Activated naive CD4-positive, alpha-beta T cell treated with Interleukin-2 at 50 U/mL for 16 hours (primary cell): ENCODE data around the gene PCBP4.

Experiments used
- DNase-seq: peaks from one replicate; pipeline ENCODE4 v3.0.0-alpha.2; 2020

Gene PCBP4

GRCh38 chr3:51970606-51971300, 3.5 kb upstream of the PCBP4 start:
- no peak for DNase-seq

- no peak for DNase-seq
These were observed 2.6 kb upstream of the PCBP4 start for GRCh38 chr3:51969841-51970240.

GRCh38 chr3:51968883-51969678, 1.8 kb upstream of the PCBP4 start:
- DNase-seq: no peak

GRCh38 chr3:51968170-51968775, 1.0 kb upstream of the PCBP4 start:
- no peak for DNase-seq

GRCh38 chr3:51966922-51967383, 301 bp downstream of the PCBP4 start:
- DNase-seq: no peak

GRCh38 chr3:51966486-51966885, 768 bp downstream of the PCBP4 start:
- DNase-seq: no peak

GRCh38 chr3:51966016-51966415, 1.2 kb downstream of the PCBP4 start:
- DNase-seq: no peak

- no peak for DNase-seq
These were observed 2.7 kb downstream of the PCBP4 start for GRCh38 chr3:51964521-51964920.

- no peak for DNase-seq
These were observed 3.3 kb downstream of the PCBP4 start for GRCh38 chr3:51963951-51964451.

GRCh38 chr3:51962854-51963530, 4.3 kb downstream of the PCBP4 start:
- no peak for DNase-seq

GRCh38 chr3:51961602-51962569, 5.4 kb downstream of the PCBP4 start:
- no peak for DNase-seq

GRCh38 chr3:51961011-51961410, 6.2 kb downstream of the PCBP4 start:
- DNase-seq: no peak

GRCh38 chr3:51960386-51960785, 6.9 kb downstream of the PCBP4 start:
- DNase-seq: no peak

- DNase-seq: no peak
These were observed 7.6 kb downstream of the PCBP4 start for GRCh38 chr3:51959651-51960050.

- no peak for DNase-seq
These were observed 8.4 kb downstream of the PCBP4 start for GRCh38 chr3:51958603-51959521.

- no peak for DNase-seq
These were observed 9.6 kb downstream of the PCBP4 start for GRCh38 chr3:51957520-51958205.

GRCh38 chr3:51955893-51956770, 11.1 kb downstream of the PCBP4 start:
- DNase-seq: peak; percentile 38

- no peak for DNase-seq
These were observed 11.9 kb downstream of the PCBP4 start, which contains the start of gene GPR62 for GRCh38 chr3:51955175-51955892. Gene GPR62 (plus strand): TSS chr3:51955381. CDS start chr3:51955653, 272 bp downstream.
